Activated T-cell treated with anti-CD3 and anti-CD28 coated beads, Interleukin-2, amount 50 U/mL, for 1 hour (primary cell): ENCODE measurements around the gene UCN2.
"Not testable (repeated sequence)": the region's sequence is repeated elsewhere in the genome, so short reads cannot be mapped to it uniquely, and the experiment has no call there.

ENCODE experiments used
- DNase-seq: peaks from one replicate; pipeline ENCODE4 v3.0.0-alpha.2; 2020

UCN2 gene

DNA sequence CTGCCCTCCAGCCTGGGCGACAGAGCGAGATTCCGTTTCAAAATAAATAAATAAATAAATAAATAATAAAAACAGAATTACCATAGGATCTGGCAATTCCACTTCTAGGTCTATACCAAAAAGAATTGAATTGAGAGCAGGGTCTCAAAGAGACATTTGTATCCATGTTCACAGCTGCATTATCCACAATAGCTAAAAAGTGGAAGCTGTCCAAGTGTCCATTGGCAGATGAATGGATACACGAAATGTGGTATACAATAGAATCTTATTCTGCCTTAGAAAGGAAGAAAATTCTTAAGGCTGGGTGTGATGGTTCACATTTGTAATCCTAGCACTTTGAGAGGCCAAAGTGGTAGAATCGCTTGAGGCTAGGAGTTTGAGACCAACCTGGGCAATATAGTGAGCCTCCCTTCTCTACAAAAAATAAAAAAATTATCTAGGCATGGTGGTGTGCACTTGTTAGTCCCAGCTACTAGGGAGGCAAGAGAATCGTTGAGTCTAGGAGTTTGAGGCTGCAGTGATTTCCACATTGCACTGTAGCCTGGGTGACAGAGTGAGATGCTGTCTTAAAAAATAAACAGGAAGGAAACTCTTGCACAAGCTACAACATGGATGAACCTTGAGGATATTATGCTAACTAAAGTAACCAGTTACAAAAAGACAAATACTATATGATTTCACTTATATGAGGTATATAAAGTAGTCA, 31.2 kb downstream of the UCN2 start:
- DNase-seq, result no peak

DNA sequence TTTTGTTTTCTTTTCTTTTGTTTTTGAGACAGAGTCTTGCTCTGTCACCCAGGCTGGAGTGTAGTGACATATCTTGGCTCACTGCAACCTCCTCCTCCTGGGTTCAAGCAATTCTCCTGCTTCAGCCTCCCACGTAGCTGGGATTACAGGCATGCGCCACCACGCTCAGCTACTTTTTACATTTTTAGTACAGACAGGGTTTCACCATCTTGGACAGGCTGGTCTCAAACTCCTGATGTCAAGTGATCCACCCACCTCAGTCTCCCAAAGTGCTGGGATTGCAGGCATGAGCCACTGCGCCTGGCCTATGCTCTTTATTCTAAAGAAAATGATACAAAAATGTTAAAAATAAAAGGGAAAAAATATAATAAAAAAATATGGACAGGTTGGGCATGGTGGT, 32.9 kb downstream of the UCN2 start:
- DNase-seq, result not testable (repeated sequence)

DNA sequence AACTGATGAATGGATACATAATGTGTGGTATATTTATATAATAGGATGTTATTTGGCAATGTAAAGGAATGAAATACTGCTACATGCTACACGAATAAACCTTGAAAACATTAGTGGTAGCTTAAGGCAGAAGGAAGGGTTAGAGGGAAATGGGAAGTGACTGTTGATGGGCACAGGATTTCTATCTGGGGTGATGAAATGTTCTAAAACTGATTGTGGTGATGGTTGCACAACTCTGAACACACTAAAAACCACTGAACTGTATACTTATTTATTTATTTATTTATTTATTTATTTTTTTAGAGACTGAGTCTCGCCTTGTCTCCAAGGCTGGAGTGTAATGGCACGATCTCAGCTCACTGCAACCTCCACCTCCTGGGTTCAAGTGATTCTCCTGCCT, 34.8 kb downstream of the UCN2 start:
- DNase-seq, result no peak

DNA sequence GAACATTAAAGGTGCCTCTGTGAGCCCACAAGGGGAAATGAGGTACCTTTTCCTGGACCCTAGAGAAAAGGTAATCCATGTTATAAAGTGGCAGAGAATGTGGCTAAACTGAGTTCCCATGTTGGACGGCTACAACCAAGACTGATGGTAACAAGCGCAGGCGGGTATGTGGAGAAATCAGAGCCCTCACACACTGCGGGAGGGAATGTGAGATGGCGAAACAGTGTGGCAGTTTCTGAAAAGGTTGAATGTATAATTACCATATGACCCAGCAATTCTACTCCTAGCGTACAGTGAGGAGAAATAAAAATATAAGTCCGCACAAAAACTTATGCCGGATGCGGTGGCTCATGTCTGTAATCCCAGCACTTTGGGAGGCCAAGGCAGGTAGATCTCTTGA, 35.5 kb downstream of the UCN2 start:
- DNase-seq, result no peak

DNA sequence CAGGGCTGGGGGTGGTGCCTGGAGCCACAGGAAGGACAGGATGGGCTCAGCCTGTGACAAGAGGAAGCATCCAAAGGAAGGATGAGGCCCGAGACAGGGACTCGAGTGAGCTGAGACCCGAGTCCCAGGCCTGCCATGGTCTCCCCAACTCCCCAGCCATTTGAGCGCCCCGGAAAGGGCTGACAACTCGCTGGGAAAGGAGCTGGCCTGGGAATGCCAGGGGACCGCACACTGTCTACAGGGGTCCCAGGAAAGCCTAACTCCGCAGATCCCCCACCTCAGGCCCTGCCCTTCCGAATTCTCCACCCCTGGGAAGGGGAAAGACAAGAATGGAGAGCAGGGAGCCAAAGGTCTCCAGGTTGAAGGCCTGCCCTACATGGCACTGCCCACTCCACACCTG, 38.6 kb downstream of the UCN2 start:
- DNase-seq, result no peak

DNA sequence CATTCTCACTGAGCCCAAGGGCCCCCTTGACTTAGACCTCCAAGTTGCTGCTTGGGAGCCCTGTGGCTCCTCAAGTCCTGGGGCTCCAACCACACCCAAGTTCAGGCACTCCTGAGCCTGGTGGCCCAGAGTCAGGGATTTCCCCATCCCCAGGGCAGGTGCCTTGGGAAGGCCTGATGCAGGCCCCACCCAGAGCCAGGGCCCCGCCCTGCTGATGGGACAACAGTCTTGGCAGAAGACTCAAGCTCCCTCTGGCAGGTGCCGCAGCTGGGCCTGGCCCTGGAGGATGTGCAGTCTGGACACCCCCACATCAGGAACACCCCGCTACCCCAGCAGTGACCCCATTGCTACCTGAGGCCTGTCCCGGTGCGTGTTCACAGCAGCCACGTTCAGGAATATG, 41.9 kb downstream of the UCN2 start:
- DNase-seq, result no peak

DNA sequence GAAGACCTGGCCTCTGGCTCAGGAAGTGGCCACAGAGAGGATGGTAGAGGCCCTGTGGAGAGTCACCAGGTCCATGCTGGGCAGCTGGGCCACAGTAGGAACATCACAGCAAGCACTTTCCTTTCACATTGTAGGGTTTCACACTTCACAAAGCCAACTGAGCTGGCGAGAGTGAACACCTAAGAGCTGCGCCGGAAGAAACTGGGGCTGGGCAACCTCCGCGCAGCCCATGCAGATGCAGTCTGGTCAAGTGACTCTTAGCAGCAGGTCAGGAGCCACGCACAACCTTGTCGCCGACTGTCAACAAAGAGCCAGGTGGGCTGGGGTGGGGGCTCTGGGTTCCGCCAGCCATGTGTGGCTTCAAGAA, 44.3 kb downstream of the UCN2 start:
- no peak for DNase-seq

DNA sequence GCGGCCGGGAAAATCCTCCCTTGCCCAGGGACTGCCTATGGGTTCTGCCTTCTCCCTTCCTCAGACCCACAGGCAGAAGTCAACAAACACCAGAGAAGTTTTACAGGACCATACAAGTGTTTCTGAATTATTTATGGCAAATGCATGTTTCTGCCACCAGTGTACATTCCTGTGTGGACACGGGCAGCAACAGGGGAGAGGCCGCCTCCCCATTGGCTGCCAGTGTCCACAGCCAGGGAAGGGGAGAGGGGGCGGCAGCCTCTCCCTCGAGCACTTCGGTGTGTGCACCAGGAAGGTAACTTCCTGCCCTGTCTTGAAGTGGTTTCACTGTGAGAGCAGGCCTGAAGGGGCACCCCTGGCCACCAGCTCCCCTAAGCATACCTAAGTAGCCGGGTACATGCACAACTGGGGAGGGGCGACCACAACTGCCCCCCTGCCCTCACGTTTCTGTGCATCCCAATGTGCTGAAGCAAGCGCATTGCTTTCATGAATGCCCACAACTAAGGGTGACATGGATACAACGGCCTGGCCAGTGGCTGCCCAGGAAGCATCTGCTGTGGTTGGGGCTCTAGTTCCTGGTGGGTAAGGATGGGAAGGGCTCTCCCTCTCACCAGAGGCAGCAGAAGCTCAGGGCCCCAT, 44.8 kb downstream of the UCN2 start:
- no peak for DNase-seq

DNA sequence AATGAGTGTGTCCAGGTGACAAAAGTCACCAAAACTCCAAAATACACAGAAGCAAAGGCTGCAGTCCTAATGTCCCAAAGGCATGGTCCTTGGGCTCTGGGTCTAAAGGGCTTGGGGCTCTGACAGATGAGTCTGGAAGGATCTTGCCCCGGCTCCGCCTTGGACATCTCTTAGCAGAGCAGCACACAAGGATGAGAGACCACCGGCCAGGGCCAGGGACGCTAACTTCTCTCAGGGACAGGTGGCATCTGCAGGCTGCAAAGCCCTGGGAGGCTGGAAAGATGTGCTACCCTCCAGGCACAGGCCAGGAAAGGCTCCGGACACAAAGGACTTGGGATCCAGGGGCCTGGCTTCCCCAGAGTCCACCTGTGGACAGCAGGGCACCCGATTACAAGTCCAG, 45.5 kb downstream of the UCN2 start:
- no peak for DNase-seq

DNA sequence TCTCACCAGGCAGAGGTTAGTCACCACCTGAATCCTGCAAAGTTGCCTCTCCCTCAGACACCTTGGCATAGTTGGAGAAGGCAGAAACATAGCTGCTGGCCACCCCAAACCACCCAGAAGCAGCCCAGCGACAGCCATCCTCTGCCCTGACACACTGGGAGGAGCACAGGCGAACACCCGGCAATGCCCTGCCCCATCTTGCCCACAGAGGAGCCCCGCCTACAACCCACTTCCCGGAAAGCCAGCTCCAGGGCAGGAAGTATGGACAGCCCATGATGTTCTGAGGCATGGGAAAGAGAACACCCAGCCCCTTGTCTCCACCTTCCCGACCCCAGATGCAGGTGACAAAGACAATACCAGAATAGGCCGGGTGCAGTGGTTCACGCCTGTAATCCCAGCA, 47.0 kb downstream of the UCN2 start:
- no peak for DNase-seq

DNA sequence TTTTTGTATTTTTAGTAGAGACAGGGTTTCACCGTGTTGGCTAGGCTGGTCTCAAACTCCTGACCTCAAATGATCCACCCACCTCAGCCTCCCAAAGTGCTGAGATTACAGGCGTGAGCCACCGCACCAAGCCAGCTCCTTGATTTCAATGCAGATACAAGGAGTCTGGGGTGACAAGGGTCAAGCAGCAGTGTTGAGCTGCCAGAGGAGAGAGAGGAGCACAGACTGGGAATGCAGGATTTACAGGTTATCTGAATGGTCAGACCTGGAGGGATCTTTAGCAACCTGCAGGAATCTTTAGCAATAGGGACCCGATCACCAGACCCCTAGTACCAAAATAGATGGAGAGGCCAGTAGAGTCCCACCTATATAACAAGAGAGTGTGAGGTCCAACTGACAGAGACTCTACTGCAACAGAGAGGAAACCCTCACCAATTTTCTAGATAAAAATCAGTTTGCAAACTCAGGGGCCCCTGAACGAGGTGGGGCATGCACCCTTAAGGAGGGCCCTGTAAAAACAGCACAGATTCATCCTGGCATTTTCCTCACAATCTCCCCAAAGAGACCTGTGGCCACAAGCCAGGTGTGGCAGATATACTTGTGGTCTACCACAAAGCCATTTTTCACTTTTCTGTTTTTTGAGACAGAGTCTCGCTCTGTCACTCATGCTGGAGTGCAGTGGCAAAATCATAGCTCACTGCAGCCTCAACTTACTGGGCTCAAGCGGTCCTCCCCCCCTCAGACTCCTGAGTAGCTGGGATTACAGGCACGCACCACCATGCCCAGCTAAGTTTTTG, 49.0 kb downstream of the UCN2 start:
- no peak for DNase-seq
